ENCODE measurements around the gene SLC25A48. TPM values are rescaled to one million over a fixed set of nuclear protein-coding genes. Genes with fewer than 3 reads are reported as not detected.

SLC25A48 gene
- total RNA-seq, 1 experiment from 2014 or later = not detected

GRCh38 chr5:135843571-135844337 is 9.3 kb downstream of the SLC25A48 start:
- no peak overlapping the region for H3K4me3 ChIP-seq (ENCODE audit: low read depth, low read length, poor library complexity, severe bottlenecking)
- ChIA-PET POLR2A (ENCODE audit: low non-redundant PET) (interaction anchor here (0.6 kb wide), 1 partner anchor 162 kb away, joined by 4 read pairs; no protein-coding TSS in a partner anchor), CTCF (no interaction called here)
- intact Hi-C loops (cut with micrococcal nuclease; ENCODE audit: unreplicated experiment) = no loop called here
- H3K27me3 ChIP-seq (replicated peaks; ENCODE audit: insufficient read depth, low read depth, low read length, poor library complexity) = peaks cover 33% of the 10 kb centered on the region
- DNase-seq (ENCODE audit: low spot score) = no peak
- TF ChIP-seq EZH2 (IDR thresholded peaks at IDR 0.05; ENCODE audit: borderline replicate concordance, low read depth, low read length, poor library complexity, severe bottlenecking) = no peak
- no peak for TF ChIP-seq CTCF (conservative IDR thresholded peaks at IDR 0.05; ENCODE audit: low read depth, low read length)
- no peaks in the 10 kb centered on the region for H3K9me3 ChIP-seq (ENCODE audit: low read depth, low read length, poor library complexity, severe bottlenecking)
- BruUV-seq (replicated peaks) = no TSS peak
- H3K36me3 ChIP-seq (ENCODE audit: insufficient read depth, low read length, poor library complexity, severe bottlenecking) = no peaks in the 10 kb centered on the region
- no peak overlapping the region for H3K27ac ChIP-seq (ENCODE audit: low read depth, low read length, poor library complexity, severe bottlenecking)
- H3K4me1 ChIP-seq (ENCODE audit: insufficient read depth, low read length, poor library complexity, severe bottlenecking) = no peaks in the 10 kb centered on the region

GRCh38 chr5:135846311-135846710 is 11.8 kb downstream of the SLC25A48 start:
- no peaks in the 10 kb centered on the region for H3K4me1 ChIP-seq (ENCODE audit: insufficient read depth, low read length, poor library complexity, severe bottlenecking)
- POLR2A ChIA-PET (ENCODE audit: low non-redundant PET) = no interaction called here
- BruUV-seq (replicated peaks) = no TSS peak
- TF ChIP-seq CTCF (conservative IDR thresholded peaks at IDR 0.05; ENCODE audit: low read depth, low read length) = no peak
- no peak overlapping the region for H3K4me3 ChIP-seq (ENCODE audit: low read depth, low read length, poor library complexity, severe bottlenecking)
- CTCF ChIA-PET = no interaction called here
- peaks cover 26% of the 10 kb centered on the region for H3K27me3 ChIP-seq (replicated peaks; ENCODE audit: insufficient read depth, low read depth, low read length, poor library complexity)
- intact Hi-C loops (cut with micrococcal nuclease; ENCODE audit: unreplicated experiment) = no loop called here
- no peaks in the 10 kb centered on the region for H3K9me3 ChIP-seq (ENCODE audit: low read depth, low read length, poor library complexity, severe bottlenecking)
- no peaks in the 10 kb centered on the region for H3K36me3 ChIP-seq (ENCODE audit: insufficient read depth, low read length, poor library complexity, severe bottlenecking)
- no peak overlapping the region for H3K27ac ChIP-seq (ENCODE audit: low read depth, low read length, poor library complexity, severe bottlenecking)
- DNase-seq (ENCODE audit: low spot score) = no peak

- CTCF ChIA-PET = no interaction called here
- H3K9me3 ChIP-seq (ENCODE audit: low read depth, low read length, poor library complexity, severe bottlenecking) = no peaks in the 10 kb centered on the region
- intact Hi-C loops (cut with micrococcal nuclease; ENCODE audit: unreplicated experiment) = no loop called here
- BruUV-seq (replicated peaks) = no TSS peak
- TF ChIP-seq EZH2 (IDR thresholded peaks at IDR 0.05; ENCODE audit: borderline replicate concordance, low read depth, low read length, poor library complexity, severe bottlenecking) (no peak), CTCF (conservative IDR thresholded peaks at IDR 0.05; ENCODE audit: low read depth, low read length) (no peak)
- no peak overlapping the region for H3K4me3 ChIP-seq (ENCODE audit: low read depth, low read length, poor library complexity, severe bottlenecking)
- H3K27ac ChIP-seq (ENCODE audit: low read depth, low read length, poor library complexity, severe bottlenecking) = no peak overlapping the region
- no peaks in the 10 kb centered on the region for H3K36me3 ChIP-seq (ENCODE audit: insufficient read depth, low read length, poor library complexity, severe bottlenecking)
- no peak for DNase-seq (ENCODE audit: low spot score)
- POLR2A ChIA-PET (ENCODE audit: low non-redundant PET) = no interaction called here
- no peaks in the 10 kb centered on the region for H3K4me1 ChIP-seq (ENCODE audit: insufficient read depth, low read length, poor library complexity, severe bottlenecking)
- H3K27me3 ChIP-seq (replicated peaks; ENCODE audit: insufficient read depth, low read depth, low read length, poor library complexity) = peaks cover 30% of the 10 kb centered on the region
These were observed 13.5 kb downstream of the SLC25A48 start for GRCh38 chr5:135847976-135848375.

Measured in A673 (cell line).